ENCODE measurements around the gene YTHDF2. TPM values are rescaled to one million over a fixed set of nuclear protein-coding genes. Genes with fewer than 3 reads are reported as not detected.
"Not testable (repeated sequence)": the region's sequence is repeated elsewhere in the genome, so short reads cannot be mapped to it uniquely, and the experiment has no call there.

The YTHDF2 gene
- total and polyA plus RNA-seq, 8 donors, result 17.3 to 40.6 (median 23.6) TPM

DNA sequence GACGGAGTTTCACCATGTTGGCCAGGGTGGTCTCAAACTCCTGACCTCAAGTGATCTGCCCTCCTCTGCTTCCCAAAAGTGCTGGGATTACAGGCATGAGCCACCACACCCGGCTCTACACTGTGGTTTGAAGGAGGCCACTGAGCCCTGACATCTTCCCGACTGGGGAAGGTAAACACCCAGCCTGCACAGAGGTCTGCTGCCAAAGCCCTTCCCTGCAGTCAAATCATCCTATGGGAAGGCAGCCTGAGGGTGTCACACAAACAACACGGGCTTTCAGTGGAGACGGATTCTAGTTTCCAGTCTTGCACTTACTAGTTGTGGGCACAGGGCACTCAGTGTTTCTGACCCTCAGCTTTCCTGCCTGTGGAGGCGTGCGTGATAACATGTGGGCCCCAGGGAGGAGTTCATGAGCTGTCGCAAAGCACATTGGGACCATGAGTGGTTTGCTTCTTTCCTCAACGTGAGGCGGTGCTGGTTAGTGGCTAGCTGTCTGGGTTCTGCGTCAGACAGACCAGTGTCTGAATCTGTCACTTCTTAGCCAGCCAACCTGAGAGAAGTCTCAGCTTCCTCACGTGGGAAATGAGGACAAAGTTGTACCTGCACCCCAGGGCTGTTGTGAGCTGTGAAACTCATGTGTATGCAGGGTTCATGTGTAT is 53.8 kb downstream of the YTHDF2 start:
- no peaks in the 10 kb centered on the region for H3K36me3 ChIP-seq
- ATAC-seq, result no peak
- H3K27me3 ChIP-seq, result no peaks in the 10 kb centered on the region
- WGBS, 2 donors, result 64 to 74% methylated on average over 12 of the region's 12 CpGs
- no peaks in the 10 kb centered on the region for H3K4me1 ChIP-seq
- no peaks in the 10 kb centered on the region for H3K9me3 ChIP-seq
- intact Hi-C loops (cut with DNase I), result loop anchor here in 1 of 3 donors (10.0 kb wide), 1 partner anchor 84 kb away; no protein-coding TSS in a partner anchor
- no peak for DNase-seq
- H3K27ac ChIP-seq, result no peak overlapping the region
- FAIRE-seq, result no peak
- no peak overlapping the region for H3K4me3 ChIP-seq
- TF ChIP-seq, protein P1, sequence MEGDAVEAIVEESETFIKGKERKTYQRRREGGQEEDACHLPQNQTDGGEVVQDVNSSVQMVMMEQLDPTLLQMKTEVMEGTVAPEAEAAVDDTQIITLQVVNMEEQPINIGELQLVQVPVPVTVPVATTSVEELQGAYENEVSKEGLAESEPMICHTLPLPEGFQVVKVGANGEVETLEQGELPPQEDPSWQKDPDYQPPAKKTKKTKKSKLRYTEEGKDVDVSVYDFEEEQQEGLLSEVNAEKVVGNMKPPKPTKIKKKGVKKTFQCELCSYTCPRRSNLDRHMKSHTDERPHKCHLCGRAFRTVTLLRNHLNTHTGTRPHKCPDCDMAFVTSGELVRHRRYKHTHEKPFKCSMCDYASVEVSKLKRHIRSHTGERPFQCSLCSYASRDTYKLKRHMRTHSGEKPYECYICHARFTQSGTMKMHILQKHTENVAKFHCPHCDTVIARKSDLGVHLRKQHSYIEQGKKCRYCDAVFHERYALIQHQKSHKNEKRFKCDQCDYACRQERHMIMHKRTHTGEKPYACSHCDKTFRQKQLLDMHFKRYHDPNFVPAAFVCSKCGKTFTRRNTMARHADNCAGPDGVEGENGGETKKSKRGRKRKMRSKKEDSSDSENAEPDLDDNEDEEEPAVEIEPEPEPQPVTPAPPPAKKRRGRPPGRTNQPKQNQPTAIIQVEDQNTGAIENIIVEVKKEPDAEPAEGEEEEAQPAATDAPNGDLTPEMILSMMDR (IDR thresholded peaks at IDR 0.05), result no peak

DNA sequence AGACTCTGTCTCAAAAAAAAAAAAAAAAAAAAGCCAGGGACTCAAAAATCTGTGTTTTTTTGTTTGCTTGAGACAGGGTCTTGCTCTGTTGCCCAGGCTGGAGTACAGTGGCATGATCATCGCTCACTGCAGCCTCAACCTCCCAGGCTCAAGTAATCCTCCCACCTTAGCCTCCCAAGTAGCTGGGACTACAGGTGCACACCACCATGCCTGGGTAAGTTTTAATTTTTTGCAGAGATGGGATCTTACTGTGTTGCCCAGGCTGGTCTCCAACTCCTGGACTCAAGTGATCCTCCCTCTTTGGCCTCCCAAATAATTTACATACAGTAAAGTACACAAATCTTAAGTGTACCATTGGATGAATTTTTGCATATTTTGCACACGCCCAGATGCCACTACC is 55.2 kb downstream of the YTHDF2 start:
- not testable (repeated sequence) for FAIRE-seq
- 82 to 83% methylated on average over 2 of the region's 2 CpGs for WGBS, 2 donors

DNA sequence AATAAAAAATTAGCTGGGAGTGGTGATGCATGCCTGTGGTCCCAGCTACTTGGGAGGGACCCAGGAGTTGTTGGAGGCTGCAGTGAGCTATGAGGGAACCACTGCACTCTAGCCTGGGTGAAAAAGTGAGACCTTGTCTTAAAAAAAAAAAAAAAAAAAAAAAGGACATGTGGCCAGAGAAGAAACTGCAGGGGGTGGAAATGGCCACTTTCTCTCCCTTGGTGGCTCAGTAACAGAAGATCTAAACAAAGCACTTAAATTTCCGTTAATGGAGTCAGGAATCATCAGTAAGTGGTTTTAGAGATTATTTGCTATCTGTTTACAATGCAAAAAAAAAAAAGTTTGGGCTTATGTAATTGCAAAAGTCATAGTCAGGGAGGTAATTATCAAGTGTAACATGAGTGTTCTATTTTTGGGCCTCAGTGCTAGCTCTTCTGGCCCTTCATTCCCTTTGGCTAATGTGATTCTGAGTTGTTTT is 55.9 kb downstream of the YTHDF2 start:
- Histone ChIP-seq H3K27me3 (no peaks in the 10 kb centered on the region), H3K9me3 (no peaks in the 10 kb centered on the region), H3K36me3 (no peaks in the 10 kb centered on the region), H3K4me1 (no peaks in the 10 kb centered on the region), H3K27ac (no peak overlapping the region), H3K4me3 (no peak overlapping the region)
- intact Hi-C loops (cut with DNase I), result loop anchor here in 1 of 3 donors (10.0 kb wide), 1 partner anchor 82 kb away; no protein-coding TSS in a partner anchor
- FAIRE-seq (no peak), DNase-seq (no peak), ATAC-seq (no peak)
- TF ChIP-seq, protein P1 (IDR thresholded peaks at IDR 0.05), result peak in 1 of 4 donors; percentile 10
- 70 to 85% methylated on average over 1 of the region's 1 CpG for WGBS, 2 donors

More for the DNA sequence above, 55.2 kb downstream of the YTHDF2 start:
- intact Hi-C loops (cut with DNase I), result loop anchor here in 1 of 3 donors (10.0 kb wide), 1 partner anchor 83 kb away; no protein-coding TSS in a partner anchor
- H3K36me3 ChIP-seq, H3K27me3 ChIP-seq, H3K4me1 ChIP-seq, H3K4me3 ChIP-seq, DNase-seq, H3K9me3 ChIP-seq, H3K27ac ChIP-seq, ATAC-seq: not testable (repeated sequence)

DNA sequence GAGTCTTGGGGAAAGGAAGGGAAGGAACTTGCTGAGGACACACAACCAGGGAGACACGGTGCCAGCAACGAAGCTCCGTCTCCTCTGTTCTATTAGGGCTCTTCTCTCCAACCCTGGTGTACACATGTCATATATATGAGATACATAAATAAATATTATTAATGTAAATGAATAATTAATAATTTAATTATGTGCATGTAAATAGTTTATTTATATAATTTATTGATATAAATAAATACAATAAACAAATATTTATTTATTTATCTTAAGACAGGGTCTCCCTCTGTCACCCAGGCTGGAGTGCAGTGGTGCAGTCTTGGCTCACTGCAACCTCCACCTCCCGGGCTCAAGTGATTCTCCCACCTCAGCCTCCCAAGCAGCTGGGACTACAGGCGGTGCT is 57.8 kb downstream of the YTHDF2 start:
- FAIRE-seq, H3K4me1 ChIP-seq, H3K27me3 ChIP-seq, H3K36me3 ChIP-seq, ATAC-seq, H3K27ac ChIP-seq, H3K4me3 ChIP-seq, DNase-seq, H3K9me3 ChIP-seq: not testable (repeated sequence)
- 83 to 93% methylated on average over 5 of the region's 5 CpGs for WGBS, 2 donors
- intact Hi-C loops (cut with DNase I), result loop anchor here in 1 of 3 donors (10.0 kb wide), 1 partner anchor 80 kb away; no protein-coding TSS in a partner anchor

GRCh38 chr1:28796352-28797211 is 59.8 kb downstream of the YTHDF2 start:
- no peak overlapping the region for H3K27ac ChIP-seq
- H3K4me1 ChIP-seq, result no peaks in the 10 kb centered on the region
- 62 to 67% methylated on average over 18 of the region's 18 CpGs for WGBS, 2 donors
- DNase-seq (no peak), FAIRE-seq (no peak), ATAC-seq (no peak)
- TF ChIP-seq, protein P1 (IDR thresholded peaks at IDR 0.05), result no peak
- no peaks in the 10 kb centered on the region for H3K9me3 ChIP-seq
- intact Hi-C loops (cut with DNase I), result loop anchor here in 1 of 3 donors (10.0 kb wide), 1 partner anchor 78 kb away; no protein-coding TSS in a partner anchor
- H3K36me3 ChIP-seq, result no peaks in the 10 kb centered on the region
- H3K27me3 ChIP-seq, result no peaks in the 10 kb centered on the region
- no peak overlapping the region for H3K4me3 ChIP-seq
